Right ventricle myocardium inferior (tissue), 1 donor: Measurements from ENCODE around the gene GARIN5A. TPM values are rescaled to one million over a fixed set of nuclear protein-coding genes. Genes with fewer than 3 reads are reported as not detected.
"Not testable (repeated sequence)": the region's sequence is repeated elsewhere in the genome, so short reads cannot be mapped to it uniquely, and the experiment has no call there.

Experiments
- ATAC-seq: fragments of 200-7000 bp; cut with Tn5 transposase; one replicate; pipeline ENCODE4 v1.9.1; 2020; ENCODE audit warnings: mild to moderate bottlenecking, moderate library complexity
- DNase-seq: peaks from one replicate; pipeline ENCODE4 v3.0.0; 2021; ENCODE audit errors: missing footprints
- intact Hi-C: fragments of 100-400 bp; cut with DNase I; formaldehyde crosslinking; loops from one replicate; pipeline ENCODE4 v1.11.0; 2022
- total RNA-seq: library from RNA; stranded (reverse); fragmentation: NEBNext Ultra II Directional; extraction: Animal tissue kit (Norgen Biotek cat#: 25700); gene quantifications from one replicate; pipeline ENCODE4 v1.2.1, GENCODE V29; 2021
- donor health status: DM: no; HTN: yes; CAD: no; lungs with severe emphysema.

The GARIN5A gene
- total RNA-seq, 1 donor from 2014 or later = 2.2 TPM

DNA sequence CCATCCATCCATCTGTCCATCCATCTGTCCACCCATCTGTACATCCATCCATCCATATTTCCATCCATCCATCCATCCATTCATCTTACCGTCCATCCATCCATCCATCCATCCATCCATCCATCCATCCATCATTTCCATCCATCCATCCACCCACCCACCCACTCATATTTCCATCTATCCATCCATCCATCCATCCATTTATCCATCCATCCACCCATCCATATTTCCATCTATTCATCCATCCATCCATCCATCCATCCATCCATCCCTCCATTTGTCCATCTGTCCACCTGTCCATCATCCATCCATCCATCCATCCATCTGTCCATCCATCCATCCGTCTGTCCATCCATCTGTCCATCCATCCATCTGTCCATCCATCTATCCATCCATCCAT is 20.7 kb downstream of the GARIN5A start:
- ATAC-seq (no peak), DNase-seq (no peak)
- intact Hi-C loops = no loop called here

DNA sequence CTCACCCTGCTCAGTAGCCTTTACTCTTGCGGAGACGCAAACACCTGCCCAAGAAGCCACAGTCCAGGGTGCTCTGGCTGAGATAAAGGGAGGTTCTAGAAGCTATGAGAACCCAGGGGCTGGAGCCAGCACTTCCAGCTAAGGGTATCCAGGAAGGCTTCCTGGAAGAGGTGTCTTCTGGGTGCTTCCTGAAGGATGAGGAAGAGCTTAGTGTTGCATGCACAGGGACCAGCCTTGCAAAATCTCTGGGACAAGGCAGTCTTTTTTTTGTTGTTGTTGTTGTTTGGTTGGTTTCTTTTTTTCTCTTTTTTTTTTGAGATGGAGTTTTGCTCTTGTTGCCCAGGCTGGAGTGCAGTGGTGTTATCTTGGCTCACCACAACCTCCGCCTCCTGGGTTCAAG is 23.4 kb downstream of the GARIN5A start:
- ATAC-seq = no peak
- DNase-seq = no peak
- intact Hi-C loops = no loop called here

DNA sequence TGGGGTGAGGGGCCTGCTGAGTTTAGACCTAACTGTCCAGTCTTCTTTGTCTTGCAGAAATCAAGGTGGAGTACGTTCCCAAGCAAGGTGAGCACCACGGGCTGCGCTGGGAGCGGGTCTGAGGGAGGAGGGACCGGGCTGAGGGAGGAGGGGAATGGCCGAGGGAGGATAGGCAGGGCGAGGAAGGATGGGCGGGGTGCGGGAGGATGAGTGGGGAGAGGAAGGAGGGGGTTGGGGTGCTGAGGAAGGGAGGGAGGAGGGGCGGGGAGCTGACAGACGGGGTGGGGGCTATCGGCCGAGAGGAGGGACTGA is 25.5 kb downstream of the GARIN5A start:
- ATAC-seq (no peak), DNase-seq (no peak)
- intact Hi-C loops = no loop called here

DNA sequence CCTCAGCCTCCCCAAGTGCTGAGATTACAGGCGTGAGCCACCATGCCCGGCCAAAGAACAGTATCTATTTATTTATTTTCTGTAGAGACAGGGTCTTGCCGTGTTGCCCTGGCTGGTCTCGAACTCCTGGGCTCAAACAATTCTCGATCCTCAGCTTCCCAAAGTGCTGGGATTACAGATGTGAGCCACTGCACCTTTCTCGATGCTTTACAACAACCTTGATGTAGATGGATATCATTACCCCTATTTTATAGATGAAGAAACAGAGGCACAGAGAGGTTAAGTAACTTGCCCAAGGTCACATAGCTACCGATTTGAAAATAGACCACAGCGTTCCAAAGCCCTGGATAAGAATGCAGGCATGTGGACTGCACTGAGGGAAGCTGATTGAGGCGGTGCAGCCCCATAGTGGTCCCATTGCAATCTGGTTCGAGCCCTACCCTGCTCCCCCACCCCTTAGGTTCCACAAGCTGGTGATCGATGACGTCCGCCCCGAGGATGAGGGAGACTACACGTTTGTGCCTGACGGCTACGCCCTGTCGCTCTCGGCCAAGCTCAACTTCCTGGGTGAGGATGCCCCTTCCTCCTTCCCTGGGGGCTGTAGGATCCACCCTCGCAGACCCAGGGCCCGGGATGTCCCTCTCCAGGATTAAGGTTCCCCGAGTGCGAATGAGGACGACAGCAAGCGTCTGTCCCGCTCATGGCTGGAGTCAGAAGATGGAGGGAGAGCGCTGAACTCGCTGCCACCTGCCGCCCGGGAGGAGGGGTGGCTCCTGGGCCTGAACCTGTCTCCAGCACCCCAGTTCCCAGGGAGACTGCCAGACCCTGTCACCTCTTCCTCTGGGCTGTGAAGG is 26.1 kb downstream of the GARIN5A start:
- no peak for ATAC-seq
- DNase-seq = no peak
- intact Hi-C loops = no loop called here

DNA sequence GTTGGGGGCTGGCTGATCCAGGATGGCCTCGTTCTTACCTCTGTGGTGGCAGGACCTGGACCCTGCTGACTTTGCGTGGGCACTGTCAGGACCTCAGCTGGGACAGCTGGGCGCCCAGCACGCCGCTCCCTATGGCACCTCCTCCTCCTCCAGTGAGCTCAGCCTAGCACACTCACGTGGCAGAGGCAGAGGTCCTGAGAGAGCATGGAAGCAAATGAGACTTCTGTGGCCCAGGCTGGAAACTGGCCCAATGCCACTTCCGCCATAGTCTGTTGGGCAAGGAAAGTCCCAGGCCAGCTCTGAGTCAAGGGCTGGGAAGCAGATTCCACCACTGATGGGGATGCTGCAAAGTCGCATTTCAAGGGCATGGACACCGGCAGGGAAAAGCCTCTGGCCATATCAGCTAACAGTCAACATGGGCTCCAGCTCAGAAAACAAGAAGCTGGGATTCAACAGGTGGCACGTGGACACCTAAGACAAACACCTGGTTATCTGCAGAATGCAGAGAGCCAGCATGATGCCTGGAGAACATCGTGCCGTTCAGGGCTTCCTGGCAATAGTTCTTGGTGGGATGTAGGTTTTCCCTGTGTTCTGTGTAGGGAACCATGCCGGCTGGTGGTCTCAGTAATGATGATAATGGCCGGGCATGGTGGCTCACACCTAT is 27.3 kb downstream of the GARIN5A start:
- intact Hi-C loops = no loop called here
- ATAC-seq (no peak), DNase-seq (no peak)

DNA sequence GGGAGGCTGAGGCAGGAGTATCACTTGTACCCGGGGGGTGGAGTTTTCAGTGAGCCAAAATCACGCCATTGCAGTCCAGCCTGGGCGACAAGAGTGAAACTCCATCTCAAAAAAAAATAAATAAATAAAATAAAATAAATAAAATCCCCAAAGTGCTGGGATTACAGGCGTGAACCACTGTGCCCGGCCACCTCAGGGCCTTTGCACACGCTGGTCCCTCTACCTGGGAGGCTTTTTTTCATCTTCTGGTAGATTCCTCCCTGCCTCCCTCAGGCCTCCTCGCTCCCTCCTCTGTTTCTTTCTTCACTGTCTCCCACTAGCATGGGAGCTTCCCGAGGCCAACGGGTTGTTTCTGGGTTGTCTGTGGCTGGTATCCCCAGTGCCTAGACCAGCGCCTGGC is 28.9 kb downstream of the GARIN5A start:
- ATAC-seq (no peak), DNase-seq (no peak)
- intact Hi-C loops = no loop called here

DNA sequence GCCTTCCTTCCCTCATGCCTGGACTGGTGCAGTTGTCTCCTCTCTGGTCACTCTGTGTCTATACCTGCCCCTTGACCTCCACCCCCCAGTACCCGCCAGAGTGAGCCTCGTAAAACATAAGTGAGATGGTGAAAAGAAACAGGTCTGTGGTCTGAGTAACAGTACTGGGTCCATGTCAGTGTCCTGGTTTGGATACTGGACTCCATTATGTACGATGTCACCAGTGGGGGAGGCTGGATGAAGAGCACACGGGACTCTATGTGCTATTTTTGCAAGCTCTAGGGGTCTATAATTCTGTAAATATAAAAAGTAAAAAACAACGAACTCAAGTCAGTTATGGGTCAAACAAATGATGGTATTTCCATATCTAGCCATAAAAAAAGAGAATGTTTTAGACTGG is 29.6 kb downstream of the GARIN5A start:
- intact Hi-C loops = no loop called here
- no peak for ATAC-seq

DNA sequence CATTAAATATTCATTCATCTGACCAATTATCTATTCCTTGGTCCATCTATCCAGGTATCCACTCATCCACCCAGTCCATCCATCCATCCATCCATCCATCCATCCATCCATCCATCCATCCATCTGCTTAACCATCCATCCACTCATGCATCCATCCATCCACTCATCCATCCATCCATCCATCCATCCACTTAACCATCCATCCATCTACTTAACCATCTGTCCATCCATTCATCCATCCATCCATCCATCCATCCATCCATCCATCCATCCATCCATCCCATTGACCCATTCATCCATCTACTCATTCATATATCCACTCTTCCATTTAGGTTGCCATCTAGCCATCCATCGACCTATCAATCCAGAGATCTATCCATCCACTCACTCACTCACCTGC is 32.6 kb downstream of the GARIN5A start:
- ATAC-seq (no peak), DNase-seq (no peak)
- intact Hi-C loops = no loop called here

More for the DNA sequence above, 29.6 kb downstream of the GARIN5A start:
- DNase-seq = no peak

DNA sequence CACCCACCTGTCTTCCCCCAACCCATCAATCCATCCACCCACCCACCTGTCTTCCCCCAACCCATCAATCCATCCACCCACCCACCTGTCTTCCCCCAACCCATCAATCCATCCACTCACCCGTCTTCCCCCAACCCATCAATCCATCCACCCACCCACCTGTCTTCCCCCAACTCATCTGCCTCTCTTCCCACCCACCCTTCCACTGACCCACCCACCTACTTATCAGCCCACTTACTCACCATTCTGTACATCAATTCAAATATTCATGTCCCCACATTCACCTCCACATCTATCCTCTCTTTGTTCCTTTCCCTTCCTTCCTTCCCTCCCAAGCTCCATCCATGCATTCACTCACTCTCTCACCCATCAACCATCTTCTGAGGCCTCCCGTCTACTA is 37.5 kb downstream of the GARIN5A start:
- ATAC-seq, DNase-seq, intact Hi-C loops: not testable (repeated sequence)

DNA sequence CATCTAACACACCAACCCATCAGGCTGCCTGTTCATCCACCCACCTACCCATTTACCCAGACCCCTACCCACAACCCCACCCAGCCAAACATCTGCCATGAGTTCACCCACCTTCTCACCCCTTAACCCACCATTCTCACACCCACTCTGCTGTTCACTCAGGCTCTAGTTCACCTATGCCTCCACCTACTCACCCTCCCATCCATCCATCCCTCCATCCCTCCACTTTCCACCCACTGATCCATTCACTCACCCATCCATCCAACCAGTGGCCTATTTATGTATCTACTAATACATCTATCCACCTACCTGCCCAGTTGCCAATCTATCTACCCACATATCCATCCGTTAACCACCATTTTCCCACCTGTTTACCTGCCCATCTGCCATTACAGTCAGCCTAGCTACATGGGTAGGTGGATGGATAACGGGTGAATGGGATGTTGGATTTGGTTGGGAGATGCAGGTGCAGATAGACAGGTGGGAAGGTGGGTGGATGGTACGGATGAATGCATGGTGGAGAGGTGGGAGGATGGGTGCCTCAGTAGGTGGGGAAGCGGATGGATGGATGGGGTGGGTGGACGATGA is 38.7 kb downstream of the GARIN5A start:
- intact Hi-C loops = no loop called here

DNA sequence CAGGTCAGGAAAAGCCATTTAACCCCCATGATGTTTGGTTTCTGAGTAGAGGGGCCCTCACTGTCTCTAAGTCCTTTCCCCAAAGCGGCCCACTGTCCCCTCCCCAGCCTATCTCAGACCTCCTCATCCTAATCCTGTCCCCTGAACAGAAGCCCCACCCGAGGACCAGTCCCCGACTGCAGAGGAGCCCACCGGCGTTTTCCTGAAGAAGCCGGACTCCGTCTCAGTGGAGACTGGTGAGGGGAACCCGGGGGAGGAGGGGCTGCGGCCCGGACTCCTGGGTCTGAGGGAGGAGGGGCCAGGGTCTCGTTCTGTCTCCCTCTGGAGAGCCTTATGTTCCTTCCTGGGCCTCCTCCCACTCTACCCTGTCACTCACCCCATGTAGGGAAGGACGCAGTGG is 41.0 kb downstream of the GARIN5A start:
- intact Hi-C loops = no loop called here
- DNase-seq = no peak
- no peak for ATAC-seq

More for the DNA sequence above, 38.7 kb downstream of the GARIN5A start:
- DNase-seq = no peak
- ATAC-seq = no peak

DNA sequence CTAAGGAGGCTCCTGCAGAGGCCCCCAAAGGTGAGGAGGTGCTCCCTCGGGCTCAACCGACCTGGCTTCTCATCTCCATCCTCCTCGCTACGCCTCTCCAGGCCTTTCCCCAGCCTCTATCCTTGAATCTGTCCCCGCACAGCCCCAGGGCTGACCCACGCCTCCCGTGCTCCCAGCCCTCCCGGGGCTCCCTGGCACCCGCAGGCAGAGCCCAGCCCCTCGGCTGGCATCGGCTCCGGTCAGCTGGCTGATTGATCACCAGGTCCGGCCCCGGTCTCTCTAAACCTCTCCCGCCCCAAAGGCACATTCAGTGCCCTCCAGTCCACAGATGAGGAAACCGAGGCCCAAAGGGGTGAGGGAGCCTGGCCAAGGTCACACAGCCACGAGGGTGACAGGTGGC is 41.4 kb downstream of the GARIN5A start:
- DNase-seq (no peak), ATAC-seq (no peak)
- intact Hi-C loops = no loop called here

DNA sequence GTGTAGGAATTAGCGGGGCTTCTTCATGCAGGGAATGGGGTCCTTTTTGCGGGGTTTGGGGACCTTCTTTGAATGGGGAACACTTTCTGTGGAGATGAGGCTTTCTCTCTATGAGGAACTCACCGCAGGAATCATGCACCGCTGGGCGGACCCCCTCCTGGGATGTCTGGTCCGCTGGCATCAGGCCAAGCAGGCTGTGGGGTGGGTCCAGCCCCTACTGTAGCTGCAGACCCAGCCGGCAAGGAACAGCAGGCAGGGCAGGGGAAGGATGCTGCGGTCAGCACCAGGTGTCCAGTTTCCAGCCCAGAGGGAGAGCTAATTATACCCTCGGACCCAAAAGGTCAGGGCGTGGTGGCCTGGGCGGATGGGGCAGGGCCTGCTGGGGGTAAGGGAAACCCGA is 42.1 kb downstream of the GARIN5A start:
- intact Hi-C loops = loop anchor here (5.0 kb wide), 1 partner anchor 57 kb away; the partner anchor contains the start of gene NR1H2
- DNase-seq (no peak), ATAC-seq (no peak)

DNA sequence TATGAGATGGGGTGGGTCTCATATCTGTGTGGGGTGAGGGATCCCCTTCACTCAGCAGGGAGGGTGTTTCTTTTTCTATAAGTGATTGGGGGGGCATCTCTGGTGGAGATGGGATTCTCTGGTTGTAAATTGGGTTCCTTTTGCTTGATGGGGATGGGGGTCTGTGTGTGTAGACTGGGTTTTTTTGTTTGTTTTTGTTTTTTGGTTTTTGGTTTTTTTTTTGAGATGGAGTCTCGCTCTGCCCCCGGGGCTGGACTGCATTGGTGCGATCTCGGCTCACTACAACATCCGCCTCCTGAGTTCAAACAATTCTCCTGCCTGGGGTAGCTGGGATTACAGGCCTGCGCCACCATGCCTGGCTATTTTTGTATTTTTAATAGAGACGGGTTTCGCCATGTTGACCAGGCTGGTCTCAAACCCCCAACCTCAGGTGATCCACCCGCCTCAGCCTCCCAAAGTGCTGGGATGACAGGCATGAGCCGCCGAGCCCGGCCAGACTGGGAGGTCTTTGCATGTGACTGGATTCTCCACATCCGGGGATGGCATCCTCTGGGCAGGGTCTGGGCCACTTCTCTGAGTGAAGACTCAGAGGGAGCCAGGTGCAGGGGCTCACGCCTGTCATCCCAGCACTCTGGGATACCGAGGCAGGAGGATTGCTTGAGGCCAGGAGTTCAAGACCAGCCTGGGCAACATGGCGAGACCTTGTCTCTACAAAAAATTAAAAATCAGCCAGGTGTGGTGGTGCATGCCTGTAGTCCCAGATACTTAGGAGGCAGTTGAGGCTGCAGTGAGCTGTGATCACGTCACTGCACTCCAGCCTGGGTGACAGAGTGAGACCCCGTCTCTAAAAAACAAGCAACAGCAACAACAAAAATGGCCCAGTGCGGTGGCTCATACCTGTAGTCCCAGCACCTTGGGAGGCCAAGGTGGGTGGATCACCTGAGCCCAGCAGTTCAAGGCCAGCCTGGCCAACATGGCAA is 43.2 kb downstream of the GARIN5A start:
- DNase-seq (no peak), ATAC-seq (no peak)
- intact Hi-C loops = loop anchor here (5.0 kb wide), 1 partner anchor 56 kb away; the partner anchor contains the start of gene NR1H2

DNA sequence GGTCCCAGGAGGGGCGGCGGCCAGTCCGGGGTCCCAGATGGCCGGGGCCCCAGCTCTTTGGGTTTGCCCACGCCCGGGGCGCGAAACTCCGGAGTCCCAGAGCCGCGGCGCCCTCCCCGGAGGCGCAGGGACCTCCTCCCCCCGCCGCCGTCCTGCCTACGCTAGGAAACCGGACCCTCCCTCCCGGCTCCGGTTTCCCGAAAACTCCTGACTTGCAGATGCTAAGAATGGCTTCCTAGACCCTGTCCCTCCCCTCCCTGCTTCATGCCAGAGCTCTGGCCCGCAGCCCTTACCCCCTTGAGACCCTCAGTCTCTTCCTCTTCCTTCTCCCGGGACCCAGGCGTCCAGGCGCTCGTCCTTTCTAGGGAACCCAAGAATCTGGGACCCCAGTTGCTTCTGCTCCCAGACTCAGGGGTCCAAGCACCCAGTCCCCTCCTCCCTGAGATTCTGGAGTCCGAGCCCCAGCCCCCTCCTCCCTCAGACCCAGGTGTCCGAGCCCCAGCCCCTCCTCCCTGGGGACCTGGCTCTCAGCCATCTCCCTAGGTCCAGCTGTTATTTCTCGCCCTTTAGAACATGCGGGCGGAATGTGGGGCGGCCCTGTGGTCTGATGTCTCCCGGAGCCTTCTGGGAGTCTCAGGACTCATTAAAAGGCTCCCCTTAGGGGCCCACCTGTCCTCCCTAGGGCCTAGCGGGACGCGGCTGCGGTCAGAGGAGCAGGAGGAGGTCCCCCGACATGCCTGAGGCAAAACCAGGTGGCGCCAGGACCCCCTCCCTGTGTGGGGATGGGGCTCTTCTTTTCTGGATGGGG is 44.2 kb downstream of the GARIN5A start, which contains the start of gene MYBPC2:
TSS of gene MYBPC2 (plus strand) at position 672 of the 808 bp plus-strand sequence. CDS start at position 734, 62 bp downstream.
- ATAC-seq (no peak), DNase-seq (no peak)
- intact Hi-C loops = loop anchor here (5.0 kb wide), 1 partner anchor 55 kb away; the partner anchor contains the start of gene NR1H2

DNA sequence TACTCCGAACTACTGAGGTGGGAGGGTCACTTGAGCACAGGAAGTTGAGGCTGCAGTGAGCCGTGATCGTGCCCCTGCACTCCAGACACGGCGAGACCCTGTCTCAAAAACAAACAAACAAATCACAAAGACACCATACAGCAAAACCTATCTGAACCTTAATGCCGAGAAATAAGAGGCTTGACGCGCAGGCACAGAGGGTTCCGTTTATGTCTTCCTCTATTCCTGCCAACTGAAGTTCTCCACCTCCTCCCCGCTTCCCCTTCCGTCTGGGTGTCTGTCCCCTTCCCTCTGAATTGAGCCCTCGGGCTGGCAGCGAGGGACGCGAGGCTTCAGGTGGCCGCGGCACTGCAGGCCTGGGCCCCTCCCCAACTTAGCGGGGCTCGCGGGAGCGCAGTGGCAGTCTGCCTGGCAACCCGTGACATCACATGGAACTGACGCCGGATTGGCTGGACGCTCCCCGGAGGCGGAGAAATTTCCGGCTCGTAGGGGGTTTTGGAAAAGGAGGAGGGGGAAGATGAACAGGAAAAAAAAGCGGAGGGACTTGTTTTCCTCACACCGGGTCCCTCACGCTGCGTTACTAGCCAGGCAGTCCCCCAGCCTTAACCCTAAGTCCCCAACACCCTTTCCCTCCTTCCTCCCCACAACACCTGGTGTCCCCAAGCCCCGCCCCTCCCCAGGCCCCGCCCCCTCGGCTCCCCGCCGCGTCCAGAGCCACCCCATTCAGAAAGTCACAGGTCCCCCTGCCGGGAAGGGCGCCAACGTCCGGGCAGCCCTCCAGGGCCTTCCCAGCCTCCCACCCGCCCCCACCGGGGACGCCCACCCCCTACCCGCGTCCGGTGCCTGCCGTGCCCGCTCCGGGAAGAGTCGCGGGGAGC is 45.1 kb downstream of the GARIN5A start:
- DNase-seq (peak; percentile 92), ATAC-seq (peak; percentile 90)
- intact Hi-C loops = loop anchor here (5.0 kb wide), 1 partner anchor 54 kb away; the partner anchor contains the start of gene NR1H2

DNA sequence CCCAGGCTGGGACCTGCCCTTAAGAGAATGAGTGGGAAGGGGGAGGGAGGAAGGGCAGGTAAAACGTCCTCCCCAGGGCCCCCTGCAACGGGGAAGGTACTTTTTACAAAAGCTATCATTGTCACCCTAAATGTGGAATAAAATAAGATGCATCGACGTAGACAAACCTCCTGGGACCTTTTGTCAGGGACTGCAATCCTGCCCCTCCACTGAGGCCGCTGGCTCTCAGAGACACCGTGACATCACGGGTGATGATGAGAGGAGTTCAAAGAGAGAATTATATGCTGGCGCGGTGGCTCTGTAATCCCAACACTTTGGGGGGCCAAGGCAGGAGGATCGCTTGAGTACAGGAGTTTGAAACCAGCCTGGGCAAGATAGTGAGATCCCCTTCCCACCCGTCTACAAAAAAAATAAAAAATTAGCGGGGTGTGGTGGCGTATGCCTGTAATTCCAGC is 45.7 kb downstream of the GARIN5A start:
- intact Hi-C loops = loop anchor here (5.0 kb wide), 1 partner anchor 54 kb away; the partner anchor contains the start of gene NR1H2
- no peak for ATAC-seq

More for the DNA sequence above, 45.7 kb downstream of the GARIN5A start:
- DNase-seq = no peak
